Fibroblast of lung (primary cell): ENCODE results near the gene FOXQ1.

Experiments used
- EZH2 ChIP-seq: IDR thresholded peaks from 2 replicates; pipeline ENCODE4 v1.5.1; 2012; ENCODE audit warnings: low read length, control low read depth, mild to moderate bottlenecking; ENCODE audit errors: missing control alignments
- TF ChIP-seq, protein P1 (sequence below), 2 donors: IDR thresholded peaks in 1 of 2; conservative IDR thresholded peaks in 1 of 2; 1 replicate in 1 of 2; 2 replicates in 1 of 2; pipeline ENCODE4 v1.5.1; 2011 to 2012; ENCODE audit warnings: low read length in 2 of 2, control low read depth in 1 of 2, inconsistent platforms in 1 of 2, low read depth in 1 of 2, mild to moderate bottlenecking in 1 of 2

DNA sequence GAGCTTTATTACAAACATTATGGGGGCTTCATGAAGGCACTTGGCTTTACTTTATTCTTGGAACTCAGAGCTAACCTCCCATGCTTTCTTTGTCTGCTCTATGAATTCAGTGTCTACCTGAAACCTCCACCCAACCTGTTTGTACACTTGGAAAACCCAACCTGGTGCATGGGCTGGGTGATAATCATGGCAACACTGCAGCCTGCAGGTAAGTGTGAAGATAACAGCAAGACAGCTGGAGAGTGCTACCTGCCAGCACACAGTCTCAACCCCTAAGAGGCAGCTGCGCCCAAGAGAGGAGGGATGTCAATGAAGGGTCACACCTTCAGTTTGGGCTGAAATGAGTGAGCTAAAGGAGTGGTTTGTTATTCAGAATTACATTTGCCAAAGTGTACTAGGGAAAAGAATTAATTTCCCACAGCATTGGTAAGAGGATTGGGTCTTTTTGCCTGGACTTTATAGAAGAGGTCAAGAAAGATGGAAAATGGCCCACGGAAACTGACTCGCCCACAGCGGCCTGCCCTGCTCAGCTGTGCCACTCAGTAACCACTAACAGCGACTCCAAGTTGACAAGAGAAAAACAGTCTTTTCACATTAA is 24.4 kb downstream of the FOXQ1 start:
- TF ChIP-seq, protein P1, sequence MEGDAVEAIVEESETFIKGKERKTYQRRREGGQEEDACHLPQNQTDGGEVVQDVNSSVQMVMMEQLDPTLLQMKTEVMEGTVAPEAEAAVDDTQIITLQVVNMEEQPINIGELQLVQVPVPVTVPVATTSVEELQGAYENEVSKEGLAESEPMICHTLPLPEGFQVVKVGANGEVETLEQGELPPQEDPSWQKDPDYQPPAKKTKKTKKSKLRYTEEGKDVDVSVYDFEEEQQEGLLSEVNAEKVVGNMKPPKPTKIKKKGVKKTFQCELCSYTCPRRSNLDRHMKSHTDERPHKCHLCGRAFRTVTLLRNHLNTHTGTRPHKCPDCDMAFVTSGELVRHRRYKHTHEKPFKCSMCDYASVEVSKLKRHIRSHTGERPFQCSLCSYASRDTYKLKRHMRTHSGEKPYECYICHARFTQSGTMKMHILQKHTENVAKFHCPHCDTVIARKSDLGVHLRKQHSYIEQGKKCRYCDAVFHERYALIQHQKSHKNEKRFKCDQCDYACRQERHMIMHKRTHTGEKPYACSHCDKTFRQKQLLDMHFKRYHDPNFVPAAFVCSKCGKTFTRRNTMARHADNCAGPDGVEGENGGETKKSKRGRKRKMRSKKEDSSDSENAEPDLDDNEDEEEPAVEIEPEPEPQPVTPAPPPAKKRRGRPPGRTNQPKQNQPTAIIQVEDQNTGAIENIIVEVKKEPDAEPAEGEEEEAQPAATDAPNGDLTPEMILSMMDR (conservative IDR thresholded peaks at IDR 0.05 in 1 of 2, IDR thresholded peaks at IDR 0.05 in 1 of 2; ENCODE audit: low read depth in 1 of 2, low read length in 2 of 2), result peak in 1 of 2 donors; percentile 9
- no peak for TF ChIP-seq EZH2
